Stimulated activated CD8-positive, alpha-beta memory T cell treated with anti-CD3 and anti-CD28 coated beads, Interleukin-4, amount 100 ng/mL, for 1 hour (primary cell): ENCODE results near the gene MRPL10.

Experiments used
- DNase-seq, 2 donors: peaks; one replicate each; pipeline ENCODE4 v3.0.0-alpha.2; 2020; ENCODE audit warnings: low read depth in 2 of 2, low spot score in 1 of 2

MRPL10 gene

GRCh38 chr17:47840001-47840741 lies 8.8 kb upstream of the MRPL10 start:
- DNase-seq, result no peak

- DNase-seq, result no peak
Observed at GRCh38 chr17:47839071-47839470, 7.7 kb upstream of the MRPL10 start.

GRCh38 chr17:47838636-47839035 lies 7.3 kb upstream of the MRPL10 start:
- DNase-seq, result no peak

GRCh38 chr17:47837401-47838039 lies 6.2 kb upstream of the MRPL10 start:
- DNase-seq, result no peak

- DNase-seq, result no peak
Observed at GRCh38 chr17:47836601-47837000, 5.3 kb upstream of the MRPL10 start.

- DNase-seq, result no peak
Observed at GRCh38 chr17:47834756-47835155, 3.4 kb upstream of the MRPL10 start.

GRCh38 chr17:47831934-47832327 lies 590 bp upstream of the MRPL10 start:
- DNase-seq, result no peak

- no peak for DNase-seq
Observed at GRCh38 chr17:47830396-47831002, 842 bp downstream of the MRPL10 start.

GRCh38 chr17:47829870-47830269 lies 1.5 kb downstream of the MRPL10 start:
- DNase-seq, result no peak

GRCh38 chr17:47823519-47823918 lies 7.8 kb downstream of the MRPL10 start:
- no peak for DNase-seq

- DNase-seq, result no peak
Observed at GRCh38 chr17:47822785-47823184, 8.6 kb downstream of the MRPL10 start.

GRCh38 chr17:47821424-47822391 lies 9.6 kb downstream of the MRPL10 start, which contains the start of gene OSBPL7:
OSBPL7 (minus strand) TSS chr17:47821794; CDS start chr17:47820278, 1,516 bp downstream.
- peak; percentile 47 to 67 for DNase-seq

GRCh38 chr17:47821031-47821423 lies 10.3 kb downstream of the MRPL10 start:
- no peak for DNase-seq

GRCh38 chr17:47820033-47820789 lies 11.1 kb downstream of the MRPL10 start:
- DNase-seq, result no peak

- no peak for DNase-seq
Observed at GRCh38 chr17:47819475-47819874, 11.9 kb downstream of the MRPL10 start.

GRCh38 chr17:47818002-47818695 lies 13.2 kb downstream of the MRPL10 start:
- DNase-seq, result no peak

- DNase-seq, result no peak
Observed at GRCh38 chr17:47816947-47817346, 14.4 kb downstream of the MRPL10 start.

- DNase-seq, result no peak
Observed at GRCh38 chr17:47816111-47816735, 15.1 kb downstream of the MRPL10 start.
